ENCODE data around the gene JMJD7.

JMJD7 gene

GRCh38 chr15:41878355-41878699 lies 50.4 kb downstream of the JMJD7 start:
- Histone ChIP-seq H4K5ac (ENCODE audit: low read length) (no peak overlapping the region), H3K36me3 (ENCODE audit: control insufficient read depth, insufficient read depth, low read length) (no peaks in the 10 kb centered on the region), H2BK5ac (ENCODE audit: low read length) (no peak overlapping the region), H3K4me1 (ENCODE audit: control insufficient read depth, low read depth, low read length) (no peaks in the 10 kb centered on the region), H3K79me1 (ENCODE audit: low read length) (no peaks in the 10 kb centered on the region), H3K18ac (ENCODE audit: low read length) (no peak overlapping the region), H4K8ac (ENCODE audit: low read depth, low read length) (no peak overlapping the region), H3K23ac (ENCODE audit: low read length) (peak overlapping the region; percentile 89), H2BK120ac (ENCODE audit: low read depth, low read length) (no peak overlapping the region), H2BK15ac (replicated peaks; ENCODE audit: low read depth) (no peak overlapping the region), H3K27me3 (ENCODE audit: insufficient read depth, low read length, poor library complexity) (peaks cover 6% of the 10 kb centered on the region), H2AK5ac (ENCODE audit: low read length) (no peak overlapping the region), H3K4ac (ENCODE audit: low read depth, low read length) (no peak overlapping the region), H3K4me3 (ENCODE audit: low read length) (no peak overlapping the region), H3K27ac (ENCODE audit: low read depth, low read length) (no peak overlapping the region), H3K4me2 (ENCODE audit: low read length) (no peak overlapping the region), H3K56ac (ENCODE audit: low read length) (no peak overlapping the region), H3K79me2 (ENCODE audit: control insufficient read depth, insufficient read depth, low read length) (no peaks in the 10 kb centered on the region), H3K9ac (ENCODE audit: low read length) (no peak overlapping the region)
- WGBS (ENCODE audit: extremely low coverage, insufficient coverage, low lambda C conversion rate), result no CpG with 5 or more reads among the region's 10 CpGs
- no peak for DNase-seq

GRCh38 chr15:41879321-41879845 lies 51.5 kb downstream of the JMJD7 start:
- Histone ChIP-seq H3K4ac (ENCODE audit: low read depth, low read length) (no peak overlapping the region), H2BK15ac (replicated peaks; ENCODE audit: low read depth) (no peak overlapping the region), H3K56ac (ENCODE audit: low read length) (no peak overlapping the region), H3K79me2 (ENCODE audit: control insufficient read depth, insufficient read depth, low read length) (no peaks in the 10 kb centered on the region), H4K8ac (ENCODE audit: low read depth, low read length) (no peak overlapping the region), H3K4me3 (ENCODE audit: low read length) (no peak overlapping the region), H3K4me1 (ENCODE audit: control insufficient read depth, low read depth, low read length) (no peaks in the 10 kb centered on the region), H2BK5ac (ENCODE audit: low read length) (no peak overlapping the region), H3K27me3 (ENCODE audit: insufficient read depth, low read length, poor library complexity) (peaks cover 6% of the 10 kb centered on the region), H3K23ac (ENCODE audit: low read length) (no peak overlapping the region), H2AK5ac (ENCODE audit: low read length) (no peak overlapping the region), H3K18ac (ENCODE audit: low read length) (no peak overlapping the region), H3K9ac (ENCODE audit: low read length) (no peak overlapping the region), H3K4me2 (ENCODE audit: low read length) (no peak overlapping the region), H2BK120ac (ENCODE audit: low read depth, low read length) (no peak overlapping the region), H3K79me1 (ENCODE audit: low read length) (no peaks in the 10 kb centered on the region), H3K36me3 (ENCODE audit: control insufficient read depth, insufficient read depth, low read length) (no peaks in the 10 kb centered on the region), H3K27ac (ENCODE audit: low read depth, low read length) (no peak overlapping the region), H4K5ac (ENCODE audit: low read length) (no peak overlapping the region)
- WGBS (ENCODE audit: extremely low coverage, insufficient coverage, low lambda C conversion rate), result no CpG with 5 or more reads among the region's 10 CpGs
- DNase-seq, result no peak

GRCh38 chr15:41880156-41880877 lies 52.4 kb downstream of the JMJD7 start:
- Histone ChIP-seq H4K5ac (ENCODE audit: low read length) (no peak overlapping the region), H2BK120ac (ENCODE audit: low read depth, low read length) (no peak overlapping the region)
- DNase-seq, result no peak

GRCh38 chr15:41881086-41881485 lies 53.2 kb downstream of the JMJD7 start:
- no CpG with 5 or more reads among the region's 8 CpGs for WGBS (ENCODE audit: extremely low coverage, insufficient coverage, low lambda C conversion rate)
- Histone ChIP-seq H3K4me3 (ENCODE audit: low read length) (no peak overlapping the region), H3K27ac (ENCODE audit: low read depth, low read length) (no peak overlapping the region), H3K4ac (ENCODE audit: low read depth, low read length) (no peak overlapping the region), H3K9ac (ENCODE audit: low read length) (no peak overlapping the region), H3K79me2 (ENCODE audit: control insufficient read depth, insufficient read depth, low read length) (no peaks in the 10 kb centered on the region), H3K27me3 (ENCODE audit: insufficient read depth, low read length, poor library complexity) (peaks cover 6% of the 10 kb centered on the region), H2BK5ac (ENCODE audit: low read length) (no peak overlapping the region), H3K56ac (ENCODE audit: low read length) (no peak overlapping the region), H2AK5ac (ENCODE audit: low read length) (no peak overlapping the region), H4K8ac (ENCODE audit: low read depth, low read length) (no peak overlapping the region), H3K4me2 (ENCODE audit: low read length) (no peak overlapping the region), H3K36me3 (ENCODE audit: control insufficient read depth, insufficient read depth, low read length) (no peaks in the 10 kb centered on the region), H4K5ac (ENCODE audit: low read length) (no peak overlapping the region), H3K23ac (ENCODE audit: low read length) (no peak overlapping the region), H3K79me1 (ENCODE audit: low read length) (no peaks in the 10 kb centered on the region), H2BK120ac (ENCODE audit: low read depth, low read length) (no peak overlapping the region), H3K4me1 (ENCODE audit: control insufficient read depth, low read depth, low read length) (no peaks in the 10 kb centered on the region), H2BK15ac (replicated peaks; ENCODE audit: low read depth) (no peak overlapping the region), H3K18ac (ENCODE audit: low read length) (no peak overlapping the region)
- no peak for DNase-seq

More at GRCh38 chr15:41880156-41880877, 52.4 kb downstream of the JMJD7 start:
- Histone ChIP-seq H3K18ac (ENCODE audit: low read length) (no peak overlapping the region), H3K56ac (ENCODE audit: low read length) (no peak overlapping the region), H2BK5ac (ENCODE audit: low read length) (no peak overlapping the region), H4K8ac (ENCODE audit: low read depth, low read length) (no peak overlapping the region), H3K79me1 (ENCODE audit: low read length) (no peaks in the 10 kb centered on the region), H2AK5ac (ENCODE audit: low read length) (no peak overlapping the region), H3K27me3 (ENCODE audit: insufficient read depth, low read length, poor library complexity) (peaks cover 6% of the 10 kb centered on the region), H3K23ac (ENCODE audit: low read length) (no peak overlapping the region), H3K4ac (ENCODE audit: low read depth, low read length) (no peak overlapping the region), H3K79me2 (ENCODE audit: control insufficient read depth, insufficient read depth, low read length) (no peaks in the 10 kb centered on the region), H3K4me1 (ENCODE audit: control insufficient read depth, low read depth, low read length) (no peaks in the 10 kb centered on the region), H3K4me3 (ENCODE audit: low read length) (no peak overlapping the region), H3K9ac (ENCODE audit: low read length) (no peak overlapping the region), H3K27ac (ENCODE audit: low read depth, low read length) (no peak overlapping the region), H3K4me2 (ENCODE audit: low read length) (no peak overlapping the region), H3K36me3 (ENCODE audit: control insufficient read depth, insufficient read depth, low read length) (no peaks in the 10 kb centered on the region), H2BK15ac (replicated peaks; ENCODE audit: low read depth) (no peak overlapping the region)
- no CpG with 5 or more reads among the region's 10 CpGs for WGBS (ENCODE audit: extremely low coverage, insufficient coverage, low lambda C conversion rate)

GRCh38 chr15:41881550-41881919 lies 53.6 kb downstream of the JMJD7 start:
- H3K27me3 ChIP-seq (ENCODE audit: insufficient read depth, low read length, poor library complexity), result peaks cover 6% of the 10 kb centered on the region
- no peak overlapping the region for H2BK120ac ChIP-seq (ENCODE audit: low read depth, low read length)
- H3K18ac ChIP-seq (ENCODE audit: low read length), result no peak overlapping the region
- no peak overlapping the region for H3K23ac ChIP-seq (ENCODE audit: low read length)
- no peak overlapping the region for H4K8ac ChIP-seq (ENCODE audit: low read depth, low read length)
- no peaks in the 10 kb centered on the region for H3K36me3 ChIP-seq (ENCODE audit: control insufficient read depth, insufficient read depth, low read length)
- no peak overlapping the region for H3K4me3 ChIP-seq (ENCODE audit: low read length)
- H3K79me1 ChIP-seq (ENCODE audit: low read length), result no peaks in the 10 kb centered on the region
- H3K27ac ChIP-seq (ENCODE audit: low read depth, low read length), result no peak overlapping the region
- H3K4me2 ChIP-seq (ENCODE audit: low read length), result peak overlapping the region; percentile 40
- no peak for DNase-seq
- H2BK15ac ChIP-seq (replicated peaks; ENCODE audit: low read depth), result no peak overlapping the region
- H3K9ac ChIP-seq (ENCODE audit: low read length), result no peak overlapping the region
- WGBS (ENCODE audit: extremely low coverage, insufficient coverage, low lambda C conversion rate), result no CpG with 5 or more reads among the region's 10 CpGs
- H3K4me1 ChIP-seq (ENCODE audit: control insufficient read depth, low read depth, low read length), result no peaks in the 10 kb centered on the region
- H4K5ac ChIP-seq (ENCODE audit: low read length), result no peak overlapping the region
- H3K4ac ChIP-seq (ENCODE audit: low read depth, low read length), result no peak overlapping the region
- H3K56ac ChIP-seq (ENCODE audit: low read length), result peak overlapping the region; percentile 81
- no peak overlapping the region for H2AK5ac ChIP-seq (ENCODE audit: low read length)
- no peak overlapping the region for H2BK5ac ChIP-seq (ENCODE audit: low read length)
- no peaks in the 10 kb centered on the region for H3K79me2 ChIP-seq (ENCODE audit: control insufficient read depth, insufficient read depth, low read length)
